GM18520 (cell line): ENCODE results near the gene TXNRD2.

Source experiments
- ATAC-seq: cut with Tn5 transposase; IDR thresholded peaks from one replicate; pipeline ENCODE4 v1.9.1; 2021; ENCODE audit not compliant: unreplicated experiment

Gene TXNRD2

GRCh38 chr22:19967850-19968449 is 26.3 kb upstream of the TXNRD2 start:
- no peak for ATAC-seq

GRCh38 chr22:19966908-19967750 is 25.5 kb upstream of the TXNRD2 start:
- no peak for ATAC-seq

GRCh38 chr22:19965771-19966709 is 24.4 kb upstream of the TXNRD2 start:
- ATAC-seq: no peak

- no peak for ATAC-seq
These were observed 23.2 kb upstream of the TXNRD2 start for GRCh38 chr22:19964701-19965386.

GRCh38 chr22:19963863-19964642 is 22.4 kb upstream of the TXNRD2 start:
- no peak for ATAC-seq

GRCh38 chr22:19962909-19963806 is 21.5 kb upstream of the TXNRD2 start:
- ATAC-seq: no peak

- no peak for ATAC-seq
These were observed 20.8 kb upstream of the TXNRD2 start for GRCh38 chr22:19962246-19962908.

- ATAC-seq: no peak
These were observed 20.2 kb upstream of the TXNRD2 start for GRCh38 chr22:19961868-19962245.

GRCh38 chr22:19961201-19961580 is 19.6 kb upstream of the TXNRD2 start:
- no peak for ATAC-seq

GRCh38 chr22:19960491-19961200 is 19.0 kb upstream of the TXNRD2 start:
- no peak for ATAC-seq

- ATAC-seq: no peak
These were observed 18.2 kb upstream of the TXNRD2 start for GRCh38 chr22:19959587-19960490.

- ATAC-seq: no peak
These were observed 17.5 kb upstream of the TXNRD2 start for GRCh38 chr22:19959043-19959586.

GRCh38 chr22:19958083-19959042 is 16.7 kb upstream of the TXNRD2 start:
- ATAC-seq: no peak

GRCh38 chr22:19957445-19957844 is 15.8 kb upstream of the TXNRD2 start:
- no peak for ATAC-seq
